ENCODE data around the gene SKAP2. TPM values are rescaled to one million over a fixed set of nuclear protein-coding genes. Genes with fewer than 3 reads are reported as not detected.

The SKAP2 gene
- total and polyA plus RNA-seq, 2 of the 13 experiments (the other 11 are each of a cell fraction or from before 2014, with no cell fraction given): 3.6 to 12.9 TPM

- TF ChIP-seq DZIP1 (CRISPR knock-in tag; IDR thresholded peaks at IDR 0.05): no peak
- TF ChIP-seq ZSCAN22 (CRISPR knock-in tag; IDR thresholded peaks at IDR 0.05): no peak
- TF ChIP-seq YEATS4 (CRISPR knock-in tag; IDR thresholded peaks at IDR 0.05; ENCODE audit: borderline replicate concordance): no peak
- TF ChIP-seq NPAS2 (CRISPR knock-in tag; IDR thresholded peaks at IDR 0.05; ENCODE audit: borderline replicate concordance): no peak
- no peak for TF ChIP-seq ZNF740 (CRISPR knock-in tag; IDR thresholded peaks at IDR 0.05)
- no peak for TF ChIP-seq KMT2B (CRISPR knock-in tag; IDR thresholded peaks at IDR 0.05)
- TF ChIP-seq HIC2 (CRISPR knock-in tag; IDR thresholded peaks at IDR 0.05; ENCODE audit: low read depth): no peak
- TF ChIP-seq SIN3A (IDR thresholded peaks at IDR 0.05; ENCODE audit: borderline replicate concordance, low read depth, low read length): no peak
- no peak for TF ChIP-seq RELA (CRISPR knock-in tag; IDR thresholded peaks at IDR 0.05)
- TF ChIP-seq SMARCC2 (IDR thresholded peaks at IDR 0.05): no peak
- TF ChIP-seq ZNF776 (CRISPR knock-in tag; IDR thresholded peaks at IDR 0.05): no peak
- TF ChIP-seq HNF4G (IDR thresholded peaks at IDR 0.05; ENCODE audit: borderline replicate concordance, low read depth, low read length): peak; percentile 83
- TF ChIP-seq HNF4G (CRISPR knock-in tag; IDR thresholded peaks at IDR 0.05; ENCODE audit: borderline replicate concordance, low read depth): no peak
- TF ChIP-seq ZNF850 (CRISPR knock-in tag; conservative IDR thresholded peaks at IDR 0.05): no peak
- no peak for TF ChIP-seq ZNF318 (CRISPR knock-in tag; IDR thresholded peaks at IDR 0.05)
- no peak for TF ChIP-seq RARG (CRISPR knock-in tag; IDR thresholded peaks at IDR 0.05; ENCODE audit: low read depth)
Measured at GRCh38 chr7:26688388-26688787, 176.0 kb downstream of the SKAP2 start (continued).
